Stimulated activated CD4-positive, alpha-beta T cell treated with anti-CD3 and anti-CD28 coated beads, TNF-alpha, amount 100 ng/mL, for 4 hours (primary cell): ENCODE results near the gene GPATCH1.
A peak's percentile ranks its signal among the peaks of the same experiment; 100 is the strongest.
"Not testable (repeated sequence)": the region's sequence is repeated elsewhere in the genome, so short reads cannot be mapped to it uniquely, and the experiment has no call there.

Source experiments
- DNase-seq, 3 experiments: peaks; one replicate each; pipeline ENCODE4 v3.0.0-alpha.2; 2020; ENCODE audit warnings: low read depth in 3 of 3

GPATCH1 gene

GRCh38 chr19:33114312-33114711 is 33.3 kb downstream of the GPATCH1 start:
- no peak for DNase-seq

GRCh38 chr19:33117501-33117900 is 36.5 kb downstream of the GPATCH1 start:
- DNase-seq = no peak

DNA sequence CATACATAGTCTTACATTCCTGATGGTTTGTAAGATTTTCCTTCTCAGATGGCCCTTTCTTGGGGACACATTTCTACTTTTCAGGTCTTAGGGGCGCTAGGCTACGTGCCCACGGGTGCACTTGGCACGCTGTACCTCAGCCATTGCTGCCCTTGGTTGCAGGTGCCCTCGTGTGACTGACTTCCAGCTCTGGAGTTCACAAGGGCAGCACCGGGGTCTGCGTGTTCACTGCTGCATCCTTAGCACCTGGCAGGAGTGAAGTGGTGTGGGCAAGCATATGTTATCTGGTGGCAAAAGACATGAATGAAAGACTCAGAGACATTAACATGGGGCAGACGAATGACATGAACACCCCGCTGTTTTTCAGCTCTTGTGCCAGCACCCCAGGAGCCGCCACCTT is 37.7 kb downstream of the GPATCH1 start:
- no peak for DNase-seq

DNA sequence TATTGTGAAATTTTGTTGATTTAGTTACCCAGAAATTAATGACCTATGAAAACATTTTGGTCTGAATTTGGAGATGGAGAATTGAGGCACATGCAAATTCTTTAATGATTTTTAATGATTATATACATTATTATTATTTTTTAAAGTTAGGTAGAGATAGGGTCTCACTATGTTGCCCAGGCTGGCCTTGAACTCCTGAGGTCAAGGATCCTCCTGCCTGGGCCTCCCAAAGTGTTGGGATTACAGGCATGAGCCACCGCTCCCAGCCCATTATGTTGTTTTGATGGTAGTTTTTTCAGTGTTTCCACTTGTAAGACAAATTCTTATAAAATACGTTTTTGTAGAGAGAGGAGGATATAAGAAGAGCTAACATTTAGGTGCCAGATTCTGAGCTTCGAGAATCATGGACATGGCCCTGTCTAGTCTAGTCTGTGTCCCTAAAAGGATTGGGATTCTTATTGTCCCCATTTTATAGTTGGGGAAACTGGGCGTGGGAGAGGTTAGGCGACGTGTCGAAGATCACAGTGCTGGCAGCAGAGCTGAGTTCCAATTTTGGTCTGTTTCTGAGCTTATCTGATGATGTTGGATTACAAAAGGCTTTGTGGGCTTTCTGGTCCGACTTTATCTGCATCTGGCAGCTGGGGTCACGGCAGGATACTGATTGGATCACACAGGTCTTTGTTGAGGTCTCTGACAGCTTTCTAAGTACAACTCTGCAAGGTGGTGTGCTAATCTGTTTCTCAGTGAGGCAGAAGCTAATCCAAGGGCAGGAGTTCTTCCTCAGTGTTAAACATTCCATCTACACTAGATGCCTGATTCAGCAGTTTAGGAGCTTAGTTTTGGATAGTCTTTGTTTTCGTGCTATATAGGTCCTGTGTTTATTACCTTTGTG is 43.5 kb downstream of the GPATCH1 start:
- no peak for DNase-seq

GRCh38 chr19:33125929-33126388 is 45.0 kb downstream of the GPATCH1 start:
- DNase-seq = peak in 2 of 3 experiments; percentile 25 to 29

DNA sequence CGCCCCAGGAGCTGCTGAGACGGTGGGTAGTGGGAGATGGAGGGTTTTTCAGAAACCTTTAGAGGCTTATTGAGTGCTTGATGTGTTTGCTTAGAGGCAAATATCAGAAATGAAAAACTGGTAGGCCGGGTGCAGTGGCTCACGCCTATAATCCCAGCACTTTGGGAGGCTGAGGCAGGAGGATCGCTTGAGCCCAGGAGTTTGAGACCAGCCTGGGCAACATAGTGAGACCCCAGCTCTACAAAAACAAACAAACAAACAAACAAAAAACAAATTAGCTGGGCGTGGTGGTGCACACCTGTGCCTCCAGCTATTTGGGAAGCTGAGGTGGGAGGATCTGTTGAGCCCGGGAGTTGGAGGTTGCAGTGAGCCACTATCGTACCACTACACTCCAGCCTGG is 45.7 kb downstream of the GPATCH1 start:
- DNase-seq = not testable (repeated sequence)

DNA sequence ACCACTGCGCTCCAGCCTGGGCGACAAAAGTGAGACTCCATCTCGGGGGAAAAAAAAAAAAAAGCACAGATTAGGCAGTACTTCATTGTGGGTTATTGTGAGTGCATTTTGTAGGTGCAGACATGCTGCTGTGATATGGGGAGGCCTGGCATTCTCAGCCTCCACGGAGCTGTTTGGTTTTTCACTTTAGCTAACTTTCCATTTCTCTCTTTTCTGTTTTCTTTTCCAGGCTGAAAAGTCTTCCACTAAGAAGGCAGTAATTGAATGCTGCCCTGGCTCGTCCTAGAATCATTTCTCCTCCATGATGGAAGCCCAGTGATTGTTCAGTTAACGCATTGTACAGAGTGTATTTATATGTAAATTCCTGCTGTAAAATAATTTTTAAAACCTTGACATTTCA is 48.9 kb downstream of the GPATCH1 start:
- no peak for DNase-seq

GRCh38 chr19:33130433-33130832 is 49.5 kb downstream of the GPATCH1 start:
- DNase-seq = no peak

DNA sequence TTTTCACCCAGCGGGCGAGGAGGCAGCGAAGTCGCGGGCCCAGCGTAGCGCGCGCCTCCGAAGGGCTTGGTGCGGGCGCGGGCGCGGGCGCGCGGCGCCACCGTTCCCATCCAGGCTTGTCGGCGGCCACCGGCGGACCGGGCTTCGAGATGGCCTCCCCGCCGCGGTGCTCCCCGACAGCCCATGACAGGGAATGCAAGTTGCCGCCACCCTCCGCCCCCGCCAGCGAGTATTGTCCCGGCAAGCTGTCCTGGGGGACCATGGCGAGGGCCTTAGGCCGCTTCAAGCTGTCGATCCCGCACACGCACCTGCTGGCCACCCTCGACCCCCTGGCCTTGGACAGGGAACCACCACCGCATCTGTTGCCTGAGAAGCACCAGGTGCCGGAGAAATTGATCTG is 51.0 kb downstream of the GPATCH1 start, which contains the start of gene WDR88:
WDR88 (plus strand) TSS at position 94 of the 400 bp plus-strand sequence; CDS start at position 150, 56 bp downstream.
- DNase-seq = no peak

DNA sequence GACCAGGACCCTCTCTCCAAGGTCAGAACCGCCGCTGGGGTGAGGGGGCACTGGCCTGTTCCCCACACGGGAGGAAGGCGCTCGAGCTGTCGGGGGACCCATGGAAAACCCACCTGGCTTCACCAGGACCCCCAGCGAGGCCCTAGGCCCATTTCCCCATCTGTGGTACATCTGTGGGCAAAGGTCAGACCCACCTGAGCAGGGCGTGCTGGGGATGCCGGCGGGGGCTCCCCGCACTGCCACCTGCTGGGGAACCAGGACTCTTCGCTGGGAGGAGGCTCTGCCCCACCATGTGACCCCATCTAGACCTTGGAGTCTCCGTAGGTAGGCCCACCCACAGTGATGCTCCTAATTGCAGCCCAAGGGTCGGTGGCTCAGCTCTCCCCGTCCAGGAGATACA is 51.4 kb downstream of the GPATCH1 start:
- no peak for DNase-seq

DNA sequence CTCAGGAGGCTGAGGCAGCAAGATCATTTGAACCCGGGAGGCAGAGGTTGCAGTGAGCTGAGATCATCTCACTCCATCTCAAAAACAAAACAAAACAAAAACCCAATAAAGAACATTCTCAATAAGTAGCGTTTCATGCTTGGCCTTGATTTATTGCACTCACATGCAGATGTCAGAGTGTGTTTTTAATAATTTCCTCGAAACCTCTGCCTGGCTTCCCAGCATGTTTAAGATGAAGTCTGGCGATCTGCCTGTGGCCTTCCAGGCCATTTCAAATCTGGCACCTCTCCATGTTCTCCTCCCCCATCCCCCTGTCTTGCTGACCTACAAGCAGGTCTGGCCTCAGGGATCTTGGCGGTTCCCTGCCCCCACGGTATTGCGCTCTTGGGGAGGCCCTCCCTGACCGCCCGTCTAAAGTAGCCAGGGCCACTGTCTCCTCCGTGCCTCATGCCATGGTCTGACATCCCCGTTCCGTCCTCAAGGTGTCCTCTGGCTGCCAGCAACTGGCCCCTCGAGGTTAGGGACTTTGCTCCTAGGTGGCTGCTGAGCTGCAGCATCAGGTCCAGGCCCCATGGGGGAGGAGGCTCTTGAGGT is 52.6 kb downstream of the GPATCH1 start:
- no peak for DNase-seq

GRCh38 chr19:33134571-33135041 is 53.6 kb downstream of the GPATCH1 start:
- peak; percentile 29 to 43 (median 37) for DNase-seq

GRCh38 chr19:33139165-33139564 is 58.2 kb downstream of the GPATCH1 start:
- no peak for DNase-seq

GRCh38 chr19:33143897-33144405 is 63.0 kb downstream of the GPATCH1 start:
- peak; percentile 21 to 35 (median 34) for DNase-seq

- no peak for DNase-seq
Observed at GRCh38 chr19:33146209-33146608, 65.2 kb downstream of the GPATCH1 start.

- DNase-seq = no peak
Observed at GRCh38 chr19:33147538-33147937, 66.6 kb downstream of the GPATCH1 start.

DNA sequence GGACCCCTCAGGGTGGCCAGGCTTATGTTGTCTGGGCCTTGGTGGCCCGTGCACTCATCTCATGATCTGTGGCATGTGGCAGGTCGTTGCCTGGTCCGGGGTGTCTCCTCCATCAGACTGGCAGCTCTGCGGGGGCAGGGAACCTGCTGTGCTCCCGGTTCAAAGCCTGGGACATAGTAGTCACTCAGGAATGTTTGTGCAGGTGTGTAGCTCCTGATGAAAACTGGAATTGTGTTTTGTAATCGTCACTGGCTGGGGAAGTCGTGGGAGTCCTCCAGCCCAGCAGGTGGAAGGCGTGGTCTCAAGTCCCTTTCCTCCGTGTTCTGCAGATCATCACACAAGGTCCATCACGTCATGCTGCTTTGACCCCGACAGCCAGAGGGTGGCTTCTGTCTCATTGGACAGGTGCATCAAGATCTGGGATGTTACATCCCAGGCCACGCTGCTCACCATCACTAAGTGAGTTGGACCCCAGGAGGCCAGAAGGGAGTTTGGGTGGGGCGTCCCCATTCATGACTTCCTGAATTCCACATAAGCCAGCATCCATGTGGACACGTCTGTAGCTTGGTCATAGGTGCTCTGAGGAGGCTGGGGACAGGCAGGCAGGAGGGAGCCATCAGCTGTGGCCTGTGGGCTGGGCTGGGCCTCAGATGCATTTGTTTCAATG is 70.0 kb downstream of the GPATCH1 start:
- no peak for DNase-seq

DNA sequence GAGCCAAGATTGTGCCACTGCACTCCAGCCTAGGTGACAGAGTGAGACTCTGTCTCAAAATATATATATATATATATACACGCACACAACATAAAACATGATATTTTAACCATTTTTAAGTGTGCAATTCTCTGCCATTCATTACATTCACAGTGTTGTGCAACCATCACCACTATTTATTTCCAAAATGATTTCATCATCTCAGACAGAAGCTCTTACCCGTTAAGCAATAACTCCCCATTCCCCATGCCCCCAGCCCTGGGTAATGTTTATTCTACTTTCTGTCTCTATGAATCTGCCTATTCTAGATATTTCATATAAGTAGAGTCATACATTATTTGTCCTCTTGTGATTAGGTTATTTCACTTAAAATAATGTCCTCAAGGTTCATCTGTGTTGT is 71.2 kb downstream of the GPATCH1 start:
- DNase-seq = no peak

DNA sequence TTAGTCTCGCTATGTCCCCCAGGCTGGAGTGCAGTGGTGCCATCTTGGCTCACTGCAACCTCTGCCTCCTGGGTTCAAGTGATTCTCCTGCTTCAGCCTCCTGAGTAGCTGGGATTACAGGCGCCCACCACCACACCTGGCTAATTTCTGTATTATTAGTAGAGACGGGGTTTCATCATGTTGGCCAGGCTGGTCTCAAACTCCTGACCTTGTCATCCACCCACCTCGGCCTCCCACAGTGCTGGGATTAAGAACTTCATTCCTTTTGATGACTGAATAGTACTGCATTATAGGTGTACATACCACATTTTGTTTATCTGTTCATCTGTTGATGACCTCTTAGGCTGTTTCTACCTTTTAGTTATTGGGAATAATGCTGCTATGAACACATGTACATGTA is 71.6 kb downstream of the GPATCH1 start:
- DNase-seq = not testable (repeated sequence)

GRCh38 chr19:33154313-33154712 is 73.3 kb downstream of the GPATCH1 start:
- DNase-seq = not testable (repeated sequence)

- DNase-seq = no peak
Observed at GRCh38 chr19:33156334-33156733, 75.4 kb downstream of the GPATCH1 start.

DNA sequence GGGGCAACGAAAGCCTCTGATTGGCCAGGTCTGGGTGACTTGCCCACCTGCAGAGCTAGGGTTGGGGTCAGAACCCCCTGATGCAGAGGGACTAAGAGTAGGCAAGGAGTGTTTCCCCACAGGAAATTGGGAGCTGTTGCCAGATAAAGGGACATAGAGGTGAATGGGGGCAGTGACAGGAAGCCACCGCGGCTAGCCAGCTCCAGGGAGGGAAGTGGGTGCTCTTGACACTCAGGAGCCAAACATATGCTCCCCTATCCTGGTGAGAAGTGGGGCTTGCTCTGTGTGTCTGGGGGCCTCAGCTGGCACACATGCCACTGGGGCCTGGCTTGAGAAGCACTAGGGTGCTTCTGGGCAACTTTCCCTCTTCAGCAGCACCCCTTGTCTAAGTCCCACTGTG is 76.9 kb downstream of the GPATCH1 start:
- DNase-seq = no peak
